ENCODE results near the gene MACC1. TPM values are rescaled to one million over a fixed set of nuclear protein-coding genes. Genes with fewer than 3 reads are reported as not detected.

The MACC1 gene
- total and polyA plus RNA-seq, 10 of the 15 experiments (the other 5 are each of a cell fraction or from before 2014, with no cell fraction given) = 6.0 to 61.1 (median 12.7) TPM

DNA sequence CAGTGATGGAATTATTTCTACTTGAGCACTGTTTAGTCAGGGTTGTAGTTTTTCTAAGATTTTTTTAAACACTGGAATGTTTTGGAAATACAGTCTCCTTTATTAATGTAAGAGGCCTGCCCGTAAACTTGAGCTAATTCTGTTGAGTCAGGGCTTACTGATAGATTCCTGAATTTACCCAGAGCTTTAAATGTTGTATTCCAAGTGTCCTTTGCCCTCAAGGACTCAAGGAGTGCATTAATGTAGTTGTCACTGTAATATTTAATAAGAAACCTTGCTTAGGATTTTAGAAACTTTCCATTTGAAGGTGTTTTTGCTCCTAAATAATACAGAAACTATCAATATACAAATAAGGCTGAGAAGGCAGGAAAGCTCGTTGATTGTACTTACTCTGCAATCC lies 89.2 kb downstream of the MACC1 start:
- in situ Hi-C loops (cut with MboI) (no loop called here), intact Hi-C loops (cut with micrococcal nuclease; ENCODE audit: unreplicated experiment) (no loop called here)
- no peaks in the 10 kb centered on the region for H4K20me1 ChIP-seq (ENCODE audit: control insufficient read depth, insufficient read depth)
- H3K27me3 ChIP-seq (replicated peaks in 1 of 2; ENCODE audit: control insufficient read depth in 2 of 2, insufficient read depth in 2 of 2, low read length in 1 of 2) = no peaks in the 10 kb centered on the region
- no peaks in the 10 kb centered on the region for H3K4me1 ChIP-seq (ENCODE audit: control insufficient read depth, insufficient read depth, low read length)
- SMC1A ChIA-PET (ENCODE audit: uncharacterized antibody, unreplicated experiment) = interaction anchor here (0.9 to 6.1 kb wide), 3 partner anchors 13 to 183 kb away, joined by 3 to 28 read pairs (median 3); no protein-coding TSS in a partner anchor
- no peak for FAIRE-seq
- no peak for DNase-seq (ENCODE audit: low read depth, low spot score)
- no peak overlapping the region for H3K27ac ChIP-seq (ENCODE audit: control insufficient read depth, insufficient read depth)
- ATAC-seq = no peak
- CTCF ChIA-PET = interaction anchor here (0.8 to 2.1 kb wide), 2 partner anchors 13 kb away, joined by 3 to 8 read pairs; no protein-coding TSS in a partner anchor
- no peaks in the 10 kb centered on the region; a peak in 1 of 4 replicates for H3K36me3 ChIP-seq (ENCODE audit: control insufficient read depth in 2 of 2, insufficient read depth in 2 of 2, low read length in 1 of 2)
- H3K9me3 ChIP-seq (replicated peaks; ENCODE audit: control insufficient read depth, insufficient read depth, low read length) = no peaks in the 10 kb centered on the region
- RAD21 ChIA-PET (ENCODE audit: unreplicated experiment) = interaction anchor here (1.5 kb wide), 1 partner anchor 15 kb away, joined by 3 read pairs; no protein-coding TSS in a partner anchor
- no peak overlapping the region for H3K9ac ChIP-seq (ENCODE audit: control insufficient read depth, insufficient read depth, low read length)
- 14% methylated on average over 2 of the region's 2 CpGs for WGBS (ENCODE audit: insufficient coverage, insufficient replicate concordance, low lambda C conversion rate, missing lambda C conversion rate)
- no peaks in the 10 kb centered on the region for H3K79me2 ChIP-seq (ENCODE audit: control insufficient read depth, insufficient read depth, low read length)
- BruUV-seq (replicated peaks) = no TSS peak
- no peak overlapping the region for H3K4me2 ChIP-seq (ENCODE audit: control insufficient read depth, insufficient read depth)
- POLR2A ChIA-PET = no interaction called here
- no peak overlapping the region for H2AFZ ChIP-seq (ENCODE audit: control insufficient read depth, low read depth, low read length)
- no peak overlapping the region for H3K4me3 ChIP-seq
- TF ChIP-seq SMAD5 (IDR thresholded peaks at IDR 0.05; ENCODE audit: low read depth) = no peak
- TF ChIP-seq CBX3 (IDR thresholded peaks at IDR 0.05; ENCODE audit: borderline replicate concordance, low read depth) = no peak
- TF ChIP-seq, protein P1, sequence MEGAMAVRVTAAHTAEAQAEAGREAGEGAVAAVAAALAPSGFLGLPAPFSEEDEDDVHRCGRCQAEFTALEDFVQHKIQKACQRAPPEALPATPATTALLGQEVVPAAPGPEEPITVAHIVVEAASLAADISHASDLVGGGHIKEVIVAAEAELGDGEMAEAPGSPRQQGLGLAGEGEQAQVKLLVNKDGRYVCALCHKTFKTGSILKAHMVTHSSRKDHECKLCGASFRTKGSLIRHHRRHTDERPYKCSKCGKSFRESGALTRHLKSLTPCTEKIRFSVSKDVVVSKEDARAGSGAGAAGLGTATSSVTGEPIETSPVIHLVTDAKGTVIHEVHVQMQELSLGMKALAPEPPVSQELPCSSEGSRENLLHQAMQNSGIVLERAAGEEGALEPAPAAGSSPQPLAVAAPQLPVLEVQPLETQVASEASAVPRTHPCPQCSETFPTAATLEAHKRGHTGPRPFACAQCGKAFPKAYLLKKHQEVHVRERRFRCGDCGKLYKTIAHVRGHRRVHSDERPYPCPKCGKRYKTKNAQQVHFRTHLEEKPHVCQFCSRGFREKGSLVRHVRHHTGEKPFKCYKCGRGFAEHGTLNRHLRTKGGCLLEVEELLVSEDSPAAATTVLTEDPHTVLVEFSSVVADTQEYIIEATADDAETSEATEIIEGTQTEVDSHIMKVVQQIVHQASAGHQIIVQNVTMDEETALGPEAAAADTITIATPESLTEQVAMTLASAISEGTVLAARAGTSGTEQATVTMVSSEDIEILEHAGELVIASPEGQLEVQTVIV (IDR thresholded peaks at IDR 0.05; ENCODE audit: borderline replicate concordance, partially characterized antibody) = no peak
- TF ChIP-seq, protein P2, sequence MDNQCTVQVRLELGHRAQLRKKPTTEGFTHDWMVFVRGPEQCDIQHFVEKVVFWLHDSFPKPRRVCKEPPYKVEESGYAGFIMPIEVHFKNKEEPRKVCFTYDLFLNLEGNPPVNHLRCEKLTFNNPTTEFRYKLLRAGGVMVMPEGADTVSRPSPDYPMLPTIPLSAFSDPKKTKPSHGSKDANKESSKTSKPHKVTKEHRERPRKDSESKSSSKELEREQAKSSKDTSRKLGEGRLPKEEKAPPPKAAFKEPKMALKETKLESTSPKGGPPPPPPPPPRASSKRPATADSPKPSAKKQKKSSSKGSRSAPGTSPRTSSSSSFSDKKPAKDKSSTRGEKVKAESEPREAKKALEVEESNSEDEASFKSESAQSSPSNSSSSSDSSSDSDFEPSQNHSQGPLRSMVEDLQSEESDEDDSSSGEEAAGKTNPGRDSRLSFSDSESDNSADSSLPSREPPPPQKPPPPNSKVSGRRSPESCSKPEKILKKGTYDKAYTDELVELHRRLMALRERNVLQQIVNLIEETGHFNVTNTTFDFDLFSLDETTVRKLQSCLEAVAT (IDR thresholded peaks at IDR 0.05) = no peak
- no peak for TF ChIP-seq MEF2A (IDR thresholded peaks at IDR 0.05; ENCODE audit: insufficient read depth, low read depth, low read length)
- TF ChIP-seq KDM1A (IDR thresholded peaks at IDR 0.05; ENCODE audit: borderline replicate concordance) = no peak
- TF ChIP-seq, protein P3, sequence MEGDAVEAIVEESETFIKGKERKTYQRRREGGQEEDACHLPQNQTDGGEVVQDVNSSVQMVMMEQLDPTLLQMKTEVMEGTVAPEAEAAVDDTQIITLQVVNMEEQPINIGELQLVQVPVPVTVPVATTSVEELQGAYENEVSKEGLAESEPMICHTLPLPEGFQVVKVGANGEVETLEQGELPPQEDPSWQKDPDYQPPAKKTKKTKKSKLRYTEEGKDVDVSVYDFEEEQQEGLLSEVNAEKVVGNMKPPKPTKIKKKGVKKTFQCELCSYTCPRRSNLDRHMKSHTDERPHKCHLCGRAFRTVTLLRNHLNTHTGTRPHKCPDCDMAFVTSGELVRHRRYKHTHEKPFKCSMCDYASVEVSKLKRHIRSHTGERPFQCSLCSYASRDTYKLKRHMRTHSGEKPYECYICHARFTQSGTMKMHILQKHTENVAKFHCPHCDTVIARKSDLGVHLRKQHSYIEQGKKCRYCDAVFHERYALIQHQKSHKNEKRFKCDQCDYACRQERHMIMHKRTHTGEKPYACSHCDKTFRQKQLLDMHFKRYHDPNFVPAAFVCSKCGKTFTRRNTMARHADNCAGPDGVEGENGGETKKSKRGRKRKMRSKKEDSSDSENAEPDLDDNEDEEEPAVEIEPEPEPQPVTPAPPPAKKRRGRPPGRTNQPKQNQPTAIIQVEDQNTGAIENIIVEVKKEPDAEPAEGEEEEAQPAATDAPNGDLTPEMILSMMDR (IDR thresholded peaks at IDR 0.05 in 2 of 3, conservative IDR thresholded peaks at IDR 0.05 in 1 of 3; ENCODE audit: control insufficient read depth in 2 of 3, extremely low read depth in 1 of 3, insufficient read depth in 1 of 3, low read depth in 3 of 3, low read length in 3 of 3) = no peak
- TF ChIP-seq POLR2AphosphoS5 (IDR thresholded peaks at IDR 0.05; ENCODE audit: low read length) = no peak
- TF ChIP-seq, protein P4, sequence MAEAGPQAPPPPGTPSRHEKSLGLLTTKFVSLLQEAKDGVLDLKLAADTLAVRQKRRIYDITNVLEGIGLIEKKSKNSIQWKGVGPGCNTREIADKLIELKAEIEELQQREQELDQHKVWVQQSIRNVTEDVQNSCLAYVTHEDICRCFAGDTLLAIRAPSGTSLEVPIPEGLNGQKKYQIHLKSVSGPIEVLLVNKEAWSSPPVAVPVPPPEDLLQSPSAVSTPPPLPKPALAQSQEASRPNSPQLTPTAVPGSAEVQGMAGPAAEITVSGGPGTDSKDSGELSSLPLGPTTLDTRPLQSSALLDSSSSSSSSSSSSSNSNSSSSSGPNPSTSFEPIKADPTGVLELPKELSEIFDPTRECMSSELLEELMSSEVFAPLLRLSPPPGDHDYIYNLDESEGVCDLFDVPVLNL (IDR thresholded peaks at IDR 0.05; ENCODE audit: low read depth, low read length) = no peak
- TF ChIP-seq JUNB (IDR thresholded peaks at IDR 0.05) = no peak
- no peak for TF ChIP-seq CHD4 (IDR thresholded peaks at IDR 0.05)
- TF ChIP-seq, protein P5, sequence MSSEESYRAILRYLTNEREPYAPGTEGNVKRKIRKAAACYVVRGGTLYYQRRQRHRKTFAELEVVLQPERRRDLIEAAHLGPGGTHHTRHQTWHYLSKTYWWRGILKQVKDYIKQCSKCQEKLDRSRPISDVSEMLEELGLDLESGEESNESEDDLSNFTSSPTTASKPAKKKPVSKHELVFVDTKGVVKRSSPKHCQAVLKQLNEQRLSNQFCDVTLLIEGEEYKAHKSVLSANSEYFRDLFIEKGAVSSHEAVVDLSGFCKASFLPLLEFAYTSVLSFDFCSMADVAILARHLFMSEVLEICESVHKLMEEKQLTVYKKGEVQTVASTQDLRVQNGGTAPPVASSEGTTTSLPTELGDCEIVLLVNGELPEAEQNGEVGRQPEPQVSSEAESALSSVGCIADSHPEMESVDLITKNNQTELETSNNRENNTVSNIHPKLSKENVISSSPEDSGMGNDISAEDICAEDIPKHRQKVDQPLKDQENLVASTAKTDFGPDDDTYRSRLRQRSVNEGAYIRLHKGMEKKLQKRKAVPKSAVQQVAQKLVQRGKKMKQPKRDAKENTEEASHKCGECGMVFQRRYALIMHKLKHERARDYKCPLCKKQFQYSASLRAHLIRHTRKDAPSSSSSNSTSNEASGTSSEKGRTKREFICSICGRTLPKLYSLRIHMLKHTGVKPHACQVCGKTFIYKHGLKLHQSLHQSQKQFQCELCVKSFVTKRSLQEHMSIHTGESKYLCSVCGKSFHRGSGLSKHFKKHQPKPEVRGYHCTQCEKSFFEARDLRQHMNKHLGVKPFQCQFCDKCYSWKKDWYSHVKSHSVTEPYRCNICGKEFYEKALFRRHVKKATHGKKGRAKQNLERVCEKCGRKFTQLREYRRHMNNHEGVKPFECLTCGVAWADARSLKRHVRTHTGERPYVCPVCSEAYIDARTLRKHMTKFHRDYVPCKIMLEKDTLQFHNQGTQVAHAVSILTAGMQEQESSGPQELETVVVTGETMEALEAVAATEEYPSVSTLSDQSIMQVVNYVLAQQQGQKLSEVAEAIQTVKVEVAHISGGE (CRISPR knock-in tag; IDR thresholded peaks at IDR 0.05) = no peak
- no peak for TF ChIP-seq MXI1 (IDR thresholded peaks at IDR 0.05; ENCODE audit: low read depth, low read length)
- no peak for TF ChIP-seq MTA3 (IDR thresholded peaks at IDR 0.05; ENCODE audit: borderline replicate concordance, low read length)

Data from GM12878 (cell line).